NK-92 (cell line): Measurements from ENCODE around the gene CDH13.

Source experiments
- DNase-seq: peaks from one replicate; lab custom pipeline; 2025; ENCODE audit not compliant: unreplicated experiment; lab: John Stamatoyannopoulos, UW

Gene CDH13

GRCh38 chr16:83685615-83686165 is 1058.9 kb downstream of the CDH13 start:
- DNase-seq, result no peak

GRCh38 chr16:83686726-83687125 is 1060.0 kb downstream of the CDH13 start:
- no peak for DNase-seq

GRCh38 chr16:83689385-83689831 is 1062.6 kb downstream of the CDH13 start:
- no peak for DNase-seq

GRCh38 chr16:83692224-83692623 is 1065.5 kb downstream of the CDH13 start:
- no peak for DNase-seq

GRCh38 chr16:83698964-83699363 is 1072.2 kb downstream of the CDH13 start:
- DNase-seq, result no peak

- DNase-seq, result no peak
Observed at GRCh38 chr16:83699817-83700216, 1073.0 kb downstream of the CDH13 start.

GRCh38 chr16:83700918-83701317 is 1074.1 kb downstream of the CDH13 start:
- no peak for DNase-seq

GRCh38 chr16:83701494-83701893 is 1074.7 kb downstream of the CDH13 start:
- no peak for DNase-seq

- DNase-seq, result no peak
Observed at GRCh38 chr16:83704656-83705055, 1077.9 kb downstream of the CDH13 start.

- DNase-seq, result no peak
Observed at GRCh38 chr16:83705856-83706255, 1079.1 kb downstream of the CDH13 start.

GRCh38 chr16:83706394-83706793 is 1079.6 kb downstream of the CDH13 start:
- no peak for DNase-seq

- no peak for DNase-seq
Observed at GRCh38 chr16:83711069-83711468, 1084.3 kb downstream of the CDH13 start.

- no peak for DNase-seq
Observed at GRCh38 chr16:83713597-83713996, 1086.8 kb downstream of the CDH13 start.

- no peak for DNase-seq
Observed at GRCh38 chr16:83714286-83714685, 1087.5 kb downstream of the CDH13 start.

- no peak for DNase-seq
Observed at GRCh38 chr16:83715217-83715920, 1088.6 kb downstream of the CDH13 start.

- no peak for DNase-seq
Observed at GRCh38 chr16:83717308-83717707, 1090.5 kb downstream of the CDH13 start.

GRCh38 chr16:83717814-83718213 is 1091.0 kb downstream of the CDH13 start:
- DNase-seq, result no peak

- DNase-seq, result no peak
Observed at GRCh38 chr16:83720213-83720612, 1093.4 kb downstream of the CDH13 start.

- no peak for DNase-seq
Observed at GRCh38 chr16:83720981-83721380, 1094.2 kb downstream of the CDH13 start.

GRCh38 chr16:83721676-83722075 is 1094.9 kb downstream of the CDH13 start:
- no peak for DNase-seq

GRCh38 chr16:83722456-83723183 is 1095.9 kb downstream of the CDH13 start:
- DNase-seq, result no peak

- no peak for DNase-seq
Observed at GRCh38 chr16:83723244-83723643, 1096.5 kb downstream of the CDH13 start.
